Adrenal gland (tissue), 12 donors: Measurements from ENCODE around the gene EMID1. TPM values are rescaled to one million over a fixed set of nuclear protein-coding genes. Genes with fewer than 3 reads are reported as not detected.
"Not testable (repeated sequence)": the region's sequence is repeated elsewhere in the genome, so short reads cannot be mapped to it uniquely, and the experiment has no call there.

ENCODE experiments used
- DNase-seq, 7 donors: peaks; one replicate each; pipeline ENCODE4 v3.0.0-alpha.2; 2019 to 2020
- H3K27ac ChIP-seq, 5 donors: fragments of 200-600 bp; sonication (generic) in 4 of 5; 1 replicate in 3 of 5; 2 replicates in 2 of 5; pipeline versions ENCODE4 v1.5.1 to v1.8.0; 2016 to 2020; ENCODE audit warnings: mild to moderate bottlenecking in 1 of 5
- H3K27me3 ChIP-seq: fragments of 200-600 bp; 2 replicates; pipeline ENCODE4 v1.8.0; 2021
- H3K36me3 ChIP-seq, 2 donors: fragments of 200-600 bp; replicated peaks in 1 of 2; 1 replicate in 1 of 2; 2 replicates in 1 of 2; pipeline versions ENCODE4 v1.5.1 to v1.8.0; 2018 to 2022
- H3K4me1 ChIP-seq, 2 donors: fragments of 200-600 bp; replicated peaks in 1 of 2; 1 replicate in 1 of 2; 2 replicates in 1 of 2; pipeline versions ENCODE4 v1.5.1 to v1.8.0; 2018 to 2021
- H3K4me3 ChIP-seq, 4 donors: fragments of 200-600 bp; sonication (generic) in 3 of 4; one replicate each; pipeline ENCODE4 v1.5.1; 2016 to 2018
- H3K9me3 ChIP-seq, 3 donors: fragments of 200-600 bp; sonication (generic) in 1 of 3; replicated peaks in 1 of 3; 1 replicate in 2 of 3; 2 replicates in 1 of 3; pipeline versions ENCODE4 v1.5.1 to v1.8.0; 2016 to 2021
- POLR2A ChIP-seq, 2 donors: fragments of 450-650 bp; IDR thresholded peaks; one replicate each; pipeline ENCODE4 v1.6.1; 2017; ENCODE audit warnings: antibody characterized with exemption in 2 of 2, mild to moderate bottlenecking in 2 of 2, moderate library complexity in 1 of 2
- WGBS, 4 donors: extraction: QIAGEN DNeasy Blood & Tissue Kit in 2 of 4; methylation state at CpG; one replicate each; pipeline versions ENCODE4 v1.1.5 to v1.1.7; 2013 to 2017; 5-methylcytosine and 5-hydroxymethylcytosine counted together
- intact Hi-C, 2 donors: fragments of 100-400 bp; cut with DNase I; formaldehyde crosslinking; loops; one replicate each; pipeline versions ENCODE4 v1.14.1 to v1.15.0; 2022 to 2023
- polyA plus RNA-seq, 3 donors: library from polyadenylated mRNA; stranded (reverse); fragments of 200-250 nt in 2 of 3; fragments of 350-450 nt in 1 of 3; fragmentation: Illumina TruSeq in 1 of 3; extraction: RNeasy Lipid Tissue Mini Kit (QIAGEN cat#74804) in 1 of 3; gene quantifications; one replicate each; pipeline ENCODE4 v1.2.3, GENCODE V29; 2013 to 2014
- total RNA-seq, 9 donors: library from RNA; depleted of rRNA in 4 of 9; stranded (reverse); fragments of >200 nt in 4 of 9; fragments of 120-200 nt in 1 of 9; fragmentation: NEBNext Ultra II Directional in 1 of 9; extraction: Animal tissue kit (Norgen Biotek cat#: 25700) in 1 of 9; gene quantifications; one replicate each; pipeline versions ENCODE4 v1.1.0 to v1.2.4, GENCODE V29; 2013 to 2023
- TF ChIP-seq, protein P1 (sequence below), 6 experiments: fragments of 450-650 bp in 4 of 6; fragments of 200-600 bp in 2 of 6; sonication (generic) in 1 of 6; IDR thresholded peaks; 1 replicate in 5 of 6; 2 replicates in 1 of 6; pipeline versions ENCODE4 v1.5.1 to v1.8.0; 2016 to 2021; ENCODE audit warnings: antibody characterized with exemption in 6 of 6, mild to moderate bottlenecking in 2 of 6, moderate library complexity in 1 of 6
- donor health status: healthy with polysubstance abuse.
- donor health status: Bipolar disorder and iron deficiency.
- donor health status: DM: yes; HTN: yes; CAD: no.
- donor health status: DM: no; HTN: no; CAD: no.
- donor health status: DM: no; HTN: no; CAD: no.
- donor health status: DM: yes; HTN: yes; CAD: no.

The EMID1 gene
- total and polyA plus RNA-seq, 12 donors, result 2.5 to 70.9 (median 38.7) TPM

DNA sequence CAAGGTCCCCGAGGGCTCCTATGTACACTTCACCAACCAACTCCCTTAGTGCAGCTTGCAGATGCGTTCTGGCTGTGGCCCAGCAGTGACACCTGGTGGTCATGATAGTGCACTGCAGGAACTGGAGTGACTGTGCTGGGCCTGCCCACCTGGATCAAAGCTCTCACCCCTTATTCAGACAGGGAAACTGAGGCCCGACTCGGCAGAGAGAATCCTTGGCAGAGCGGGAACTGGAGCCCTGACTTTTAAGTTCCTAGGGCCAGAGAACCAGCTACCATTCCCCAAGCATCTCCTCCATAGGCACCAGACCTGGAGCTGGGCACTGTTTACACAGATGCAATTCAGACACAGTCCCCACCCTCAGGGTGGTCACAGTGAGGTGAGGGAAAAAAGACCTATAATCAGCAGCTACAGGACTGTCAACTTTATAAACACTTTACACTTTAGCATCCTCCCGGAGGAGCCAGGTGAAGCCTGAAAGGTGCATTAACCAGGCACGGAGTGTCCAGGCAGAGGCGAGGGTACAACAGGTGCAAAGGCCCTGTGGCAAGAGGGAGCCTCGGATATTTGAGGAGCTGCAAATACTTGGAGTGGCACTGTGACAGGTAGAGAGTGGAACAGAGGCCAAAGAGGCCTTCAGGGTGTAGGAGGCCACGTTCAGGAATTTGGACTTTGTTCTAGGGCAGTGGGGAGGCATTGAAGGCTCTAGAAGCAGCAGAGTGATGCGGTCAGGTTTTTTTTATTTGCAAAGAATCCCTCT is 40.1 kb downstream of the EMID1 start:
- 26 to 51% (median 45%) methylated on average over 7 to 11 of the region's 11 CpGs for WGBS, 4 donors
- Histone ChIP-seq H3K9me3 (no peaks in the 10 kb centered on the region), H3K27me3 (no peaks in the 10 kb centered on the region), H3K27ac (no peak overlapping the region), H3K36me3 (no peaks in the 10 kb centered on the region), H3K4me1 (no peaks in the 10 kb centered on the region), H3K4me3 (no peak overlapping the region)
- TF ChIP-seq POLR2A (IDR thresholded peaks at IDR 0.05), result no peak
- TF ChIP-seq, protein P1, sequence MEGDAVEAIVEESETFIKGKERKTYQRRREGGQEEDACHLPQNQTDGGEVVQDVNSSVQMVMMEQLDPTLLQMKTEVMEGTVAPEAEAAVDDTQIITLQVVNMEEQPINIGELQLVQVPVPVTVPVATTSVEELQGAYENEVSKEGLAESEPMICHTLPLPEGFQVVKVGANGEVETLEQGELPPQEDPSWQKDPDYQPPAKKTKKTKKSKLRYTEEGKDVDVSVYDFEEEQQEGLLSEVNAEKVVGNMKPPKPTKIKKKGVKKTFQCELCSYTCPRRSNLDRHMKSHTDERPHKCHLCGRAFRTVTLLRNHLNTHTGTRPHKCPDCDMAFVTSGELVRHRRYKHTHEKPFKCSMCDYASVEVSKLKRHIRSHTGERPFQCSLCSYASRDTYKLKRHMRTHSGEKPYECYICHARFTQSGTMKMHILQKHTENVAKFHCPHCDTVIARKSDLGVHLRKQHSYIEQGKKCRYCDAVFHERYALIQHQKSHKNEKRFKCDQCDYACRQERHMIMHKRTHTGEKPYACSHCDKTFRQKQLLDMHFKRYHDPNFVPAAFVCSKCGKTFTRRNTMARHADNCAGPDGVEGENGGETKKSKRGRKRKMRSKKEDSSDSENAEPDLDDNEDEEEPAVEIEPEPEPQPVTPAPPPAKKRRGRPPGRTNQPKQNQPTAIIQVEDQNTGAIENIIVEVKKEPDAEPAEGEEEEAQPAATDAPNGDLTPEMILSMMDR (IDR thresholded peaks at IDR 0.05), result peak; percentile 93 to 98 (median 96)
- intact Hi-C loops, result loop anchor here in 1 of 2 donors (5.0 kb wide), 1 partner anchor 394 kb away; no protein-coding TSS in a partner anchor
- peak; percentile 66 to 92 (median 78) for DNase-seq

DNA sequence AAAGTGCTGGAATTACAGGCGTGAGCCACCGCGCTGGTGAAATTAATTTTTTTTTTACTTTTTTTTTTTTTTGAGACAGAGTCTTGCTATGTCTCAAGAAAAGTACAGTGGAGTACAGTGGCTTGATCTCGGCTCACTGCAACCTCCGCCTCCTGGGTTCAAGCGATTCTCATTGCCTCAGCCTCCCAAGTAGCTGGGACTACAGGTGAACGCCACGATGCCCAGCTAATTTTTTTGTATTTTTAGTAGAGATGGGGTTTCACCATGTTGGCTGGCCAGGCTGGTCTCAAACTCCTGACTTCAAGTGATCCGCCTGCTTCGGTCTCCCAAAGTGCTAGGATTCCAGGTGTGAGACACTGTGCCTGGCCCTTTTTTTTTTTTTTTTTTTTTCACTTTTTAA is 42.2 kb downstream of the EMID1 start:
- not testable (repeated sequence) for H3K36me3 ChIP-seq, H3K27ac ChIP-seq, H3K9me3 ChIP-seq, H3K4me1 ChIP-seq, H3K4me3 ChIP-seq, H3K27me3 ChIP-seq
- WGBS, 4 donors, result 88 to 98% (median 95%) methylated on average over 10 of the region's 10 CpGs
- intact Hi-C loops, result loop anchor here in 1 of 2 donors (5.0 kb wide), 1 partner anchor 396 kb away; no protein-coding TSS in a partner anchor
- peak in 1 of 7 donors; percentile 16 for DNase-seq

DNA sequence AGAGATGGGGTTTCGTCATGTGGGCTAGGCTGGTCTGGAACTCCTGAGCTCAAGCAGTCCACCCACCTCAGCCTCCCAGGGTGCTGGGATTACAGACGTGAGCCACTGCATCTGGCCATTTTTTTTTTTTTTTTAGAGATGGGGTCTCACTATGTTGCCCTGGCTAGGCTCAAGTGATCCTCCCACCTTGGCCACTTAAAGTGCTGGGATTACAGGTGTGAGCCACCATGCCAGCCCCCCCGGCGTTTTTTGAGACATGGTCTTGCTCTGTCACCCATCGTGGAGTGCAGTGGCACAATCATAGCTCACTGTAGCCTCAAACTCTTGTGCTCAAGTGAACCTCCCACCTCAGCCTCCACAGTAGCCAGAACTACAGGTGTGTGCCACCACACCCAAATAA is 45.6 kb downstream of the EMID1 start:
- DNase-seq, result peak in 1 of 7 donors; percentile 41
- H3K4me1 ChIP-seq, result no peaks in the 10 kb centered on the region
- TF ChIP-seq, protein P1 (IDR thresholded peaks at IDR 0.05), result no peak
- TF ChIP-seq POLR2A (IDR thresholded peaks at IDR 0.05), result no peak
- WGBS, 4 donors, result 91 to 98% (median 97%) methylated on average over 5 of the region's 5 CpGs
- H3K27me3 ChIP-seq, result no peaks in the 10 kb centered on the region
- H3K27ac ChIP-seq, result no peak overlapping the region
- intact Hi-C loops, result no loop called here
- H3K36me3 ChIP-seq, result no peaks in the 10 kb centered on the region
- no peaks in the 10 kb centered on the region for H3K9me3 ChIP-seq
- no peak overlapping the region for H3K4me3 ChIP-seq

DNA sequence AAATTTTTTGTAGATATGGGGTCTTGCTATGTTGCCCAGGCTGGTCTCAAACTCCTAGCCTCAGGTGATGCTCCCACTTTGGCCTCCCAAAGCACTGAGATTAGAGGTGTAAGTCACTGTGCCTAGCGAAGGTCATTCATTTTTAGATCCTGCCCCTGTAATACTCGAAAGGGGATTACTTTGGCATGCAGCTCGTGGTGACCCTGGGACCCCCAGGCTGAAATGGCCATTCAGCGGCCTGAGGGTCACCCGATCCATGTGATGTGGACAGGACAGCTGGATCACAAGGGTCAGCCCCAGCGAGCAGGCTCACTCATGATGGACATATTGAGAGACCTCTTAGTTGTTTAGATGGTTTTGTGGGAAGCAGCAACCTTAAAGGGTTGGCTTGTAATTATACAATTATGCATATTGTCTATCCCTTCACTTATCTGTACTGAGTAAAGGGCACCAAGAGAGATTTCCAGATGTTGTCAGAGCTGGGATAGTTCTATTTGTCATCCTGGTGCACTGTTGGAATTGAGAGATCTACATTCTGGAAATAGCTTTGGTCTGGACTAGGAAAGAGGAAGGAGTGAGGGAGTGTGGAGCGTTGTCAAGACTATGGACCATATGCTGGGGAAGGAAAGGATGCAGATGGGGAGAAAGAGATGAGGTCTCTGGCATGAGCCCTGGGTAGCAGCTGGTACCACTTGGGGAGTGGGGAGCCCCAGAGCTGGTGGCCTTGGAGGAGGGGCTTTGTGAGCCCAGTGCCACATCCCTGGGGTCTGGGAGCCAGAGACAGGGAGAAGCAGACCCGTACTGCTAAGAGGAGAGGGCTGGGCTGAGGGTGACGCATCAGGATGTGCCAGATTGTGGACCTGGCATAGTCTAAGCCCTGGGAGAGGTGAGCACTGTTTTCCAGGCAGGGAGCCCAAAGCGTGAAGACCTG is 46.5 kb downstream of the EMID1 start:
- Histone ChIP-seq H3K9me3 (no peaks in the 10 kb centered on the region), H3K36me3 (no peaks in the 10 kb centered on the region), H3K27me3 (no peaks in the 10 kb centered on the region), H3K4me1 (no peaks in the 10 kb centered on the region), H3K27ac (no peak overlapping the region), H3K4me3 (no peak overlapping the region)
- WGBS, 4 donors, result 91 to 93% (median 92%) methylated on average over 10 of the region's 10 CpGs
- TF ChIP-seq POLR2A (IDR thresholded peaks at IDR 0.05), result no peak
- TF ChIP-seq, protein P1 (IDR thresholded peaks at IDR 0.05), result no peak
- intact Hi-C loops, result no loop called here
- DNase-seq, result peak in 1 of 7 donors; percentile 37
